Upper lobe of left lung (tissue), 4 donors: ENCODE measurements around the gene UBE2G1.

Source experiments
- POLR2A ChIP-seq, 4 donors: fragments of 450-650 bp; IDR thresholded peaks; one replicate each; pipeline ENCODE4 v1.5.1; 2016 to 2017; ENCODE audit warnings: antibody characterized with exemption in 4 of 4, mild to moderate bottlenecking in 2 of 4
- TF ChIP-seq, protein P1 (sequence below), 6 experiments: fragments of 450-650 bp in 4 of 6; fragments of 200-600 bp in 2 of 6; sonication (generic) in 2 of 6; IDR thresholded peaks; one replicate each; pipeline ENCODE4 v1.5.1; 2016 to 2019; ENCODE audit warnings: antibody characterized with exemption in 6 of 6

GRCh38 chr17:4263282-4264215 is 102.9 kb downstream of the UBE2G1 start, which contains the start of gene ANKFY1:
- TF ChIP-seq, protein P1, sequence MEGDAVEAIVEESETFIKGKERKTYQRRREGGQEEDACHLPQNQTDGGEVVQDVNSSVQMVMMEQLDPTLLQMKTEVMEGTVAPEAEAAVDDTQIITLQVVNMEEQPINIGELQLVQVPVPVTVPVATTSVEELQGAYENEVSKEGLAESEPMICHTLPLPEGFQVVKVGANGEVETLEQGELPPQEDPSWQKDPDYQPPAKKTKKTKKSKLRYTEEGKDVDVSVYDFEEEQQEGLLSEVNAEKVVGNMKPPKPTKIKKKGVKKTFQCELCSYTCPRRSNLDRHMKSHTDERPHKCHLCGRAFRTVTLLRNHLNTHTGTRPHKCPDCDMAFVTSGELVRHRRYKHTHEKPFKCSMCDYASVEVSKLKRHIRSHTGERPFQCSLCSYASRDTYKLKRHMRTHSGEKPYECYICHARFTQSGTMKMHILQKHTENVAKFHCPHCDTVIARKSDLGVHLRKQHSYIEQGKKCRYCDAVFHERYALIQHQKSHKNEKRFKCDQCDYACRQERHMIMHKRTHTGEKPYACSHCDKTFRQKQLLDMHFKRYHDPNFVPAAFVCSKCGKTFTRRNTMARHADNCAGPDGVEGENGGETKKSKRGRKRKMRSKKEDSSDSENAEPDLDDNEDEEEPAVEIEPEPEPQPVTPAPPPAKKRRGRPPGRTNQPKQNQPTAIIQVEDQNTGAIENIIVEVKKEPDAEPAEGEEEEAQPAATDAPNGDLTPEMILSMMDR (IDR thresholded peaks at IDR 0.05): peak in 3 of 6 experiments; percentile 18 to 46 (median 31)
- TF ChIP-seq POLR2A (IDR thresholded peaks at IDR 0.05): peak in 3 of 4 donors; percentile 46 to 80 (median 73)
